HG03457 (cell line): ENCODE results near the gene SPATA6L.

Experiments used
- ATAC-seq: cut with Tn5 transposase; IDR thresholded peaks from one replicate; pipeline ENCODE4 v1.9.1; 2021; ENCODE audit warnings: moderate number of reproducible peaks; ENCODE audit not compliant: unreplicated experiment

Gene SPATA6L

DNA sequence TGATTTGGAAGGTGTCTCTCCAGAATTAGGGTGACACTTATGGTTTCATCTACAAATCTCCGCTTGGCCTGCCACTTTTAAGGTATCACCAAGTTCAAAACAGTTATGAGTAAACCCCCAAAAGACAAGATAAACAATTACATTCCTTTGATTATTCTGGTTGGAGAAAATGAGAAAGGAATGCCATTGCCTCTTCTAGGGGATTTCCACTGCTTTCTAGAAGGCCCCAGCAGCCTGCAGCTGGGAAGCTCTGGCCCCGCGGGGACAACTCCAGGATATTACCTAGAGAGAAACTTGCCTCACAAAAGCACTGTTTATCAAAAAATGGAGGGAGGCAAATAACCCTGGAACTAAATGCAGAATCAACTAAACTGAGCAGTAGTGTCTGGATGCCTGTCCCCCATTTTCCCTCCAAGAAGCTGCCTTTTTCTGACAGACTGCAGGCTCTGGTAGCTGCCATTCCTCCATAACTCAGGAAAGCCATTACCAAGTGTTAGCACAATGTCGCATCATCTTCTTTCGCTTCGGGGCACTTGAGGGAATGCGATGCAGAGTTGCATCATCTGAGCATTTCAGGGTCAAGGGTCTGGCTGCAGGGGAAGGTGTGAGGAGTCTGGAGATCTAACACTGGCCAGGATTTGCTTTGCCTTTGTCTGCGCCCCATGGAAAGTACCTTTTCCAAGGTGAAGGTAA lies 75.7 kb downstream of the SPATA6L start:
- ATAC-seq: no peak

DNA sequence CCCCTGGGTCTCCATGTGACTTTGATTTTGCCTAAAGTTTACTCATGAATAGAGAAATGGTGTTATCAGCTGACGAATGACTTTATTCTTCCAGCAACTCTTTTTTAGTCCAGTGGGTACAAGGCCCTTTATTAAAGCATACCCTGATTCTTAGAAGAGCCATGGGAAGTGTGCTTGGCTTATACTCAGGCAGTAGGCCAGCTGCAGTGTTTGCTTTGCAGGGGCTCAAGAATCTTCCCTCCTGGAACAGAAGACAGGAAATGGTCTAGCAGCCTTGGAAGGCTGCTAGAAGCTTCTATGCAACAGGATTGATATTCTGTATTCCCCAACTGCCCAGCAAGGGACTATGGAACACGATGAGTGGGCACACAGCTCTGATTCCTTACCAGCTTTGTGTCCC lies 77.6 kb downstream of the SPATA6L start:
- ATAC-seq: no peak

DNA sequence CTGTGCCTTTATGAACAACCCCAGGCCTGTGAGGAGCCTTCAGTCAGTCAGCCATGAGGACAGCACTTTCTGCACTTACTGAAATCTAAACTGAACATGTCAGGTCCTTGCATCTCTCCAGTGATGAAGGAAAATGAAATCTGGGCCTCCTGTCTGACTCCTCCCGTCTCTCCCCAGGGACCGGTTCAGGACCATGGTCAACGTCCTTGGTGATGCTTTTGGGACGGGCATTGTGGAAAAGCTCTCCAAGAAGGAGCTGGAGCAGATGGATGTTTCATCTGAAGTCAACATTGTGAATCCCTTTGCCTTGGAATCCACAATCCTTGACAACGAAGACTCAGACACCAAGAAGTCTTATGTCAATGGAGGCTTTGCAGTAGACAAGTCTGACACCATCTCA lies 81.1 kb downstream of the SPATA6L start:
- ATAC-seq: no peak

DNA sequence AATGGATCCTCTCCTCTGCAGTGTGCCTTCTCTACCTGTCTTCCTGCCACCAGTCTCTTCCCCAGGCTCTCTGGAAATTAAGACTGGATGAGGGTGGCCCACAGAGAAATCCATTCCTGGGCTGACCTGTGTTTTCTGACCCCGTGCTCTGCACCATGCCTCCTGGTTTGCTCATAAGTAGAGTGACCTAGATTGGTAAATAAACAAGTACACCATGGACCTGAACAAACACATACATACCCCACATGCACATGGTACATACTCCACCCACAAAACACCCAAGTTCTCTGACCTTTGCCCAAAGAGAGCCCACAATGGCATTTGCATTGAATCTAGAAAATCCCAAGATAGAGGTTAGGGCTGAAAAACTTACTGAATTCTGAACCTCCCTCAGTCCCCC lies 81.6 kb downstream of the SPATA6L start:
- no peak for ATAC-seq

DNA sequence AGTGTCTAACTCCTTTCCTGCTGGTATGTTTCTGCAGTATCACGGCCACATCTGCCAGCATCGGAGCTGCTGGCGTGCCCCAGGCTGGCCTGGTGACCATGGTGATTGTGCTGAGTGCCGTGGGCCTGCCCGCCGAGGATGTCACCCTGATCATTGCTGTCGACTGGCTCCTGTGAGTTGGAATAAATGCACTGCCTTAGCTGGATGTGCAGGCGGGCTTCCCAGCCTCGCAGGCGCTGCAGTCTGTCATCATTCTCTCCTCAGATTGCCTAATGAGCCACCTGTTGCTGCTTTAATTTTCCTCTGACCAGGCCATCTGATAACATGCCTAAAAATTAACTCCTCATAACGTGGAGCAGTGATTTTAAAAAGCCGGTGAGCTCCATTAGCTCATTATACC lies 83.3 kb downstream of the SPATA6L start:
- no peak for ATAC-seq

DNA sequence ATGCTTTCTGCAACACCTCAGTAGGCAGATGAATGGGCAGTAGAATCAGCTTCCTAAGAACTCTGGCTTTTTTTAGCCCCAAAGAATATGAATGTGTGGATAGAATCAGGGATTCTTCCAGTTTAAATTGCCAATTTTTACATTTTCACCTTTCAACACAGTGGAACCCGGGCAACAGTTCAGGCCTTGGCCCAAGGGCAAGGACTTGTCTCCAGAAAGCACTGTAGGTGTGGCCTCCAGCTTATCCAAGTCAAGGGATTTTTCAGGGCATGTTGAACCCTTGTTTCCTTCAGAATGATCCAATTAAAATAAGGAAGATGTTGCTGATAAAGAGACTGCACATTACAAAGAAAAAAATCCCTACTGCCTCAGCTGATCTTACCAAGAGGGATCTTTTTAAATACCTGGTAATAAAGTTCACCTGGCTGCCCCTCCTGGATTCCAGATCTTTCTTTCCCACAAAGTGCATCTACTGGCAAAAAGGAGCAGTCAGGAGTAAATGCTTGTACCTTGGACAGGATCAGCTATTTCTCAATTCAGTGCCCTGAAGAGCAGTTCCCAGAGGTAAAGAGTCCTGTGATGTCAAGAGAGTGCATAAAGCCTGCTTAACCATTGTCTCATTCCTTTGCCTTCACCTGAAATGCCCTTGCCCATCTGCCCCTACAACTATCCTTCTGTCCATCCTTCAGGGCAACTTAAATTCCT lies 84.3 kb downstream of the SPATA6L start:
- ATAC-seq: no peak

DNA sequence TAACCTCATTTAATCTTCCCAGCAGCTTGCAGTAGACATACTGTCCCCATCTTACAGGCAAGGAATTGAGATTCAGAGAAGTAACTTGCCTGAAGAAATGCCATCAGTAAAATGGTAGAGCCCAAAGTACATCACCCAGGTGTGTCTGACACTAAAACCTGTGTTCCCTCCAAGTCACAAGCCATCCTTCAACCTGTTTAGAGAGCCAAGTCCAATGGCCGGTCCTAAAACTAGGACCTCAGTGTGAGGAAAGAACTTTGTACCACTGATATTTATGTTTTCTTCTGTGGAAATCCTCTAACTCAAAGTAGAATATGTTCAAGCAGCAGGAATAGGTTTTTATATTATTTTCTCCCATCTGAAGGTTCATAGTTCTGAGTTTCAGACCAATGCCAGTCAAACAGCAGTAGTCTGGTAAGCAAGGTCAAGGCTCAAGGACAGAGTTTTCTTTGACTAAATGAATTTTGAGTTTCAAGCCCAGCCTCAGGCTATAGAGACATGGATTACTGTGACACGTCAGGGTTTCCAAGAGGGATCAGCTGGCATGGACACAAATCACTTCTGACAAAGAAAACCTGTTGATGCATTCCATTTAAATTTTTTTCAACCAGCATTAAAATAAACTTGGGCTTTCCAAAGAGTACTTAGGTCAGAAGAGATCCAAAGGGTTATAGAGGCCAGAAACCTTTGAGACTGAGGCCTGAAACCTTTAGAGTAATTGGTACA lies 85.1 kb downstream of the SPATA6L start:
- ATAC-seq: no peak

DNA sequence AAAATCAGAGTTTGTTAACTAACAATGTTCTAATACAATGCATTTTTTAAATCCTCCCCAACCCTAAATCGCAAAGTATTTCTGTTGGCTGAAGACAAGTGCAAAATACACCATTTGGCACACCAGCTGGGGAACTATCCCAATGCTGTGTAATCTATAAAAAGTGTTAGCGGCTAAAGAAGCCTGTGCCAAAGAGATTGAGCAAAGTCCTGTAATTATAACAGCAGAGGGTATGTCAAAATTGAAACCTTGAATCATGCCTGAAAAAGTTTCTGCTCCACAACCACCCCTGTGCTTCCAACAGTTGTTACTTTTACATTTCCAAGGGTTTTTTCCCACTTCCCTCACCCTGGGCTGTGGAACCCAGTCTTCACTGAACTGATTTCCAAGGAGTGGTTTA lies 87.3 kb downstream of the SPATA6L start:
- no peak for ATAC-seq

DNA sequence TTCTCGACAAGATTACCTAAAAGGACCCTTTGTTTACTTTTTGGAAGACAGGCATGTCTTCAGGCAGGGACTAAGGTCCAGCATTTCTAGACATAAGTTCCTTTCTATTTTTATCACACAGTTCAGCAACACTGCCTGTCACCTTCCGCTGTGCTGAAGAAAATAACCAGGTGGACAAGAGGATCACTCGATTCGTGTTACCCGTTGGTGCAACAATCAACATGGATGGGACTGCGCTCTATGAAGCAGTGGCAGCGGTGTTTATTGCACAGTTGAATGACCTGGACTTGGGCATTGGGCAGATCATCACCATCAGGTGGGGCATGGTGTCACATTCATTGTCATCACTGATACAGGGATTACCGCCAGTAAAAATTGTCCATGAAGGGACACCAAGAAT lies 89.8 kb downstream of the SPATA6L start:
- no peak for ATAC-seq

DNA sequence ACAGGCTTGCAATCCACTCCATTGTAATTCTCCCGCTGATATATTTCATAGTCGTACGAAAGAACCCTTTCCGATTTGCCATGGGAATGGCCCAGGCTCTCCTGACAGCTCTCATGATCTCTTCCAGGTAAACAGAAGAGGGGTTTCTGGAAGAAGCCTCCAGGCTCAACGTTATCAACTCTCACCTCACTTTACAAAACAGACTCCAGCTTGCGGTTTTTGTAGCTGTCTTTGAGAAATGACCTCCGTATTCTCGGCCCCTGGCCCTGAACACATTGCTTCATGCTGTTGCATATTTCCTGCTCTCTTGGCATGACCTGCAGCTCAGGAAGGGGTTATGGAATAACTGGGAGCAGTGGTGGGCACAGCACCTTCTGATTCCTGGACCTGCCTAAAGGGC lies 90.3 kb downstream of the SPATA6L start:
- ATAC-seq: no peak

DNA sequence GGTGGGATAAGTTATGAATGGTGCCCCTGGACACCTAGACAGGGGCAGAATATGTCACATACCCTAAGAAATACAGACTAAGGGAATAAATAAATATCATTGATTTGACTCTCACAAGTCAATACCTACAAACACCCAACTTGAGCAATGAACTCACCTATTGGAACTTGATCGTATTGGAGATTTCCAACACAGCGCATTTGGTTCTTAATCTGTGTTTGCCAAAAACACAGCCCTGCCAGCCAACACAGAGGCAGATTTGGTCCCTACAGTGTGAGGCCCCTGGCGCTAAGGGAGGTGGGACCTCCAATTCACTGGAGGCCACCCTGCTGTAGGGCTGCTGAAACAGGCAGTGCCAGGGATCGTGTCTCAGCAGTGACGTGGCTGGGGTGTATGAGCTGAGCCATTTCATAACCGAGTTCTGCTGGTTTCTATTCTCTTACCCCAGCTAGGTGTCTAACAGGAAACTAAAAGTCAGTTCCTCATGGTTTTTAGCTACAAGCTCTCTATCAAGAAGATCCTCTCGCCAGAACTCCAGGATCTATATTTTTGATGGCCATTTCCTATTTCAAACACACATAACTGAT lies 91.5 kb downstream of the SPATA6L start:
- peak; percentile 55 for ATAC-seq

DNA sequence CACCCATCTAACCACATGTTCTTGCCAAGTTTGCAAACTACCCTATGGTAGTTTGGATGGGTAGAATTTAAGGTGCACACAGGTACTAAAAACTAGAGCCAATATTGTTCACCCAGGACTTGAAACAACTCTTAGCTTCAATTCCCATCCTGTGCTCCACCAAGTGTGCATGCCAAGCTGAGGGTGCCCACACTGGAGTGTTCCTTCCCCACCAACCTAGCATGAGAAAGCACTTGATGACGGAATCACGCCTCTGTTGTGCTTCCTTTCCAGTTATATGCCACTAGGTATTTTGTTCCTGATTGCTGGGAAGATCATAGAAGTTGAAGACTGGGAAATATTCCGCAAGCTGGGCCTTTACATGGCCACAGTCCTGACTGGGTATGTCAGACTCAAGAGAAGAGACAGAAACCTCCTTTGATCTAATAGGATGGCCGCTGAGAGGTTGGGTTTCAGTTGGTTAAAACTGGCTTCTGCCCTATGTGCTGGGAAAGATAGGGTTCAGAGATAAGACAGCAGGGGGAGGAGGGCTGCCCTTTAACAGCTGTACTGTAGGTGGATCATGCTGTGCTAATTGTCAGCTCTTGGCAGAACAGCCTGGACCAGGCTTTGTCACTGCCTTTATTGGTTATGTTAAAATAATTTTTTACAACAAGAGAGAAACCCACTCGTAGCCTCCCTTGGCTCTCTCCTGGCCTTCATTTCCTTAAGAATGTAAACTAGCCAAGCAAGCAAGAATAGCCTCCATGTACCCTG lies 92.5 kb downstream of the SPATA6L start:
- ATAC-seq: no peak

DNA sequence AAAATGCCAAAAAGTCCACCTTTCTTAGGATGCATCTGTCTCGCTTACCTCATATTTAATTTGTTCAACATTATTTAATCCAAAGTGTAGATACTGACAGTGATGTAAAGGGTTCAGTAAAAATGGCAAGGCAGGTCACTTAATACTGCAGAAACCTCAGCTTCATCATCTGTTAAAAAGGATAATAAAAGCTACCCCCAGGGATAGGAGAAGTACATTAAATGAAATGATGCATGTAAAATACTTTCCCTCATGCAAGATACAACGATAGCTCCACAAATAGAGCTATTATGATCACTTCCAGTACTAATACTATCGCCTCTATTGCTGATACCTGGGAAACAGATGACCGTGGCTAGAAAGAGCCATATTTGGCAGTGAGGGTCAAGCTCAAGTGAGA lies 93.1 kb downstream of the SPATA6L start:
- no peak for ATAC-seq

DNA sequence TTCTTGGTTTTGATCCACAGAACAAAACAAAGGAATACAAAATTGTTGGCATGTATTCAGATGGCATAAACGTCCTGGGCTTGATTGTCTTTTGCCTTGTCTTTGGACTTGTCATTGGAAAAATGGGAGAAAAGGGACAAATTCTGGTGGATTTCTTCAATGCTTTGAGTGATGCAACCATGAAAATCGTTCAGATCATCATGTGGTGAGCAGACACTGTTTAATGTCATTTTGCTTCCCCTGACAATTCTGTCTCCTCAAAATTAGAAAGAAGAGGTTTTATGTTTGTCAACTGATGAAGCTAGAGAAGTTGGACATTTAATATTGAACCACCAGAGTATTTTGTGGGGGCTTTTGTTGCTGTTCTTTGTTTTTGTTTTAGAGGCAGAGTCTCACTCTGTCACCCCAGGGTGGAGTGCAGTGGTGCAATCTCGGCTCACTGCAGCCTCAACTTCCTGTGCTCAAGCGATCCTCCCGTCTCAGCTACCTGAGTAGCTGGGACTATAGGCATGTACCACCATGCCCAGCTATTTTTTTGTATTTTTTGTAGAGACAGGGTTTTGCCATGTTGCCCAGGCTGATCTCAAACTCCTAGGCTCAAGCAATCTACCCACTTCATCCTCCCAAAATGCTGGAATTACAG lies 94.0 kb downstream of the SPATA6L start:
- ATAC-seq: no peak

DNA sequence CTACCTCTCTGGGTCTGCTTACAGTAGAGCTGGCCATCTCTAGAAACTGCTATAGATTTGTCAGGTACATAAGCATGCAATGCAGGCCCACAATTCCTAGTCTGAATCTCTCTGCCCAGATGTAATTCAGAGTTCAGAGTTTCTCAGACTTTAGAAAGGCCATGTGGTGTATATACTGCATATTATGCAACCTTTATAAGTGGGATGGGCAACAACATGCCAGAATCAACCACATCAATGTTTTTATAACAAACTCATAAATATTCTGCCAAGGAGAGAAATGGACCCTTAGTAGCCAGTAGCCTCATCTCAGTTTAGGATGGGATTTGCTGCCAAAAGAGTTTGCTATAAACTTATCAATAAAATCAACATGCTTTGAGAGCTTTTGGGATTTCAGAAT lies 97.2 kb downstream of the SPATA6L start:
- ATAC-seq: no peak

DNA sequence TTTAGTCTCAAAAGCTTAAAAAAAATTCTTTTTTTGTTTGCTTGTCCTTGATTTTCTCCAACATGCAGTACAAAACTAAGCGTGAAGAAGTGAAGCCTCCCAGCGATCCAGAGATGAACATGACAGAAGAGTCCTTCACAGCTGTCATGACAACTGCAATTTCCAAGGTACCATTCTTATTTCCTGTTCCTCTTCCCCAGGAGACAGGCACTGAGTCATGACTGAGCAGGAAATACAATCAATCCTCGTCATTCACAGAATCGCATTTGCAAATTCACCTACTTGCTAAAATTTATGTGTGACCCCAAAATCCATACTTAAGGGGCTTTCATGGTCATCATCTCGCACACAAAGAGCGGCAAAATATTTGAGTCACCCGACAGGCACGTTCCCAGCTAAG lies 98.7 kb downstream of the SPATA6L start:
- ATAC-seq: no peak

DNA sequence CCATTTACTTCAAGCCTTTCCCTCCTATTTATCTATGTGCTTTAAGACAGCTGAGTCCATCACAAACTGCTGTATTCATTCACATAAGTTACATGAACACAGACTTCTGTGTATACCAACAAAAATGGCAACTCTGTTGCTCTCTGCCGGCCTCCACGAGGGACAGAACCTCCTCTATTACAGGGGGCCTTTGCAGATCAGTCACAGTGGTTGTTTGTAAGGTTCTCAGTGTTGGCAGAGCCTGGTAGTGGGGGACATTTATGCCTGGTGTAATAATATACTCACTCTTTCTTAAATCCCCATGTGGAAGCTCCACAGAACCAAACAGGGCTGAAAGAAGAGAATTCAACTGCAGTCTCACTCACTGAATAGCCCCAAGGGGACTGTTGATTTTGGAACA lies 99.5 kb downstream of the SPATA6L start:
- no peak for ATAC-seq

DNA sequence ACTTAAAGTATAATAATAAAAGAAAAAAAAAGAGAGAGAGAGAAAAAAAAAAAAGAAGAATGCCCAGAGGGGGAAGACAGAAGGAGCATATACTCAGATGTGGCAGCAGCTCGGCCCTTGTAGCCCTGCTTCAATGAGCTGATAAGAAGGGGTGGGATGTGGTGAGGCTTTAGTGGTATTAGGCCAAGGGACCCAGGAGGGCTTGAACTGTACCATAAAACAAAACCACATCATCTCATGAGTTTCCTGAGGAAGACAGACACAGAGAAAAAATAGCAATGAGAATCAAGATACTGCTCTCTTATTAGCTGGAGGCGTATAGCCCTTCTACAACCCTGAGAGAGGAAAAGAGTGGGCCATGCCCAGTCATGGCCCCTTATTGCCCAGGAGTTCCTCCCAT lies 103.2 kb downstream of the SPATA6L start:
- ATAC-seq: no peak

DNA sequence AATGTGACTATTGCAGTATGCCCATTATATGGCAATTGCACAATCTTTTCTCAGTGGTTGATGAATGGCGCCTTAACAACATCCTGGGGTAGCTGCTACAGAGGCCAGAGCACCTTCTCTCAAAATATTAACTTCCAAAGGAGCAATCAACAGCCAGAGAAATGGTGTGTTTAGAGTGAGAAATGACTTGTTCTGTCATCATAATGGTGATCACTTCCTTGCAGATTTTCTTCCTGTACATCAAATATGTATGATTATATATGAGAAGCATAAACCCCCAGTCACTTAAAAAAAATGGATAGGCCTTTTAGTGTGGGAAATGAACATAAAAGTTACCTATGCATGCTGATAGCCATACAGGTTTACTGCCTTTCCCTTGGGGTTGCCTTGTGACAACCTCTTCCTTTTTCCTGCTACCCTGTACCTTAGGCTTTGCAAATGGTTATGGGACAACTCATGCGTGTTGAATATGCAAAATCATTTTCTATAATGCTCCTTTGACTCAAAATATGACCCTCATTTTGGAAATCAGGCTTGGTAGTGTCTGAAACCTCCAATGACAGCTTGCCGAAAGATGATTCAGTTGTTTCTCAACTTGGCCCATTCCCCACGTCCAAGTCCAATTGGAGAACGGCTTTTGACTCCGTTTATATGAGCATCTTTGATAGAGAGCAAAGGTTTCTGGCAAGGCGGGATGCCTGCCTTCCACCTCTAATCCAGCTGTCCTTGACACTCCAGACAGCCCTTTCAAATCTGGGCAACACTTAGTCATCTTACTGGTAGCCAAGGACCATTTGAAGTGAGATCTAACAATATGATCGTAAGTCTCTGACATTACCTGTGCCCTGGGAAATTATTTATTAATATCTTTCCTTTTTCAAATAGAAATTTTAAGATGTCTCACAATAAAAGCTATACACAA lies 106.8 kb downstream of the SPATA6L start:
- ATAC-seq: peak; percentile 78
